ENCODE measurements around the gene SUMO3. TPM values are rescaled to one million over a fixed set of nuclear protein-coding genes. Genes with fewer than 3 reads are reported as not detected.

SUMO3 gene
- total RNA-seq, 2 donors from 2014 or later: 62.1 to 73.4 TPM

GRCh38 chr21:44800103-44800502, 17.8 kb downstream of the SUMO3 start:
- peak overlapping the region; percentile 97 for H3K4me3 Mint-ChIP-seq
- H3K36me3 Mint-ChIP-seq (ENCODE audit: low read depth): peaks cover 3% of the 10 kb centered on the region
- no peaks in the 10 kb centered on the region for H3K27me3 Mint-ChIP-seq
- H3K9me3 ChIP-seq (ENCODE audit: control insufficient read depth, low read length, poor library complexity, severe bottlenecking): no peaks in the 10 kb centered on the region
- ATAC-seq (no peak), DNase-seq (no peak)
- H3K27ac Mint-ChIP-seq: peak overlapping the region; percentile 87
- peaks cover 44% of the 10 kb centered on the region for H3K4me1 Mint-ChIP-seq

- Mint-ChIP-seq H3K36me3 (ENCODE audit: low read depth) (peaks cover 3% of the 10 kb centered on the region), H3K4me1 (peaks cover 44% of the 10 kb centered on the region), H3K27me3 (no peaks in the 10 kb centered on the region), H3K27ac (peak overlapping the region; percentile 87), H3K4me3 (peak overlapping the region; percentile 12)
- ATAC-seq (no peak), DNase-seq (no peak)
- no peaks in the 10 kb centered on the region for H3K9me3 ChIP-seq (ENCODE audit: control insufficient read depth, low read length, poor library complexity, severe bottlenecking)
These were observed 18.2 kb downstream of the SUMO3 start for GRCh38 chr21:44799646-44800045.

- no peak for DNase-seq
- no peak for ATAC-seq
- Mint-ChIP-seq H3K4me3 (no peak overlapping the region), H3K4me1 (peaks cover 48% of the 10 kb centered on the region), H3K27ac (no peak overlapping the region), H3K27me3 (no peaks in the 10 kb centered on the region), H3K36me3 (ENCODE audit: low read depth) (no peaks in the 10 kb centered on the region)
- H3K9me3 ChIP-seq (ENCODE audit: control insufficient read depth, low read length, poor library complexity, severe bottlenecking): no peaks in the 10 kb centered on the region
These were observed 20.1 kb downstream of the SUMO3 start for GRCh38 chr21:44797775-44798174.

- peaks cover 44% of the 10 kb centered on the region for H3K4me1 Mint-ChIP-seq
- peaks cover 5% of the 10 kb centered on the region for H3K36me3 Mint-ChIP-seq (ENCODE audit: low read depth)
- no peak overlapping the region for H3K4me3 Mint-ChIP-seq
- ATAC-seq: no peak
- no peaks in the 10 kb centered on the region for H3K9me3 ChIP-seq (ENCODE audit: control insufficient read depth, low read length, poor library complexity, severe bottlenecking)
- no peaks in the 10 kb centered on the region for H3K27me3 Mint-ChIP-seq
- no peak for DNase-seq
- H3K27ac Mint-ChIP-seq: no peak overlapping the region
These were observed 22.5 kb downstream of the SUMO3 start for GRCh38 chr21:44795342-44795741.

- no peak for ATAC-seq
These were observed 24.1 kb downstream of the SUMO3 start for GRCh38 chr21:44793592-44794374.

GRCh38 chr21:44792702-44793591, 24.9 kb downstream of the SUMO3 start:
- Mint-ChIP-seq H3K36me3 (ENCODE audit: low read depth) (peaks cover 5% of the 10 kb centered on the region), H3K27ac (peak overlapping the region; percentile 56), H3K27me3 (no peaks in the 10 kb centered on the region), H3K4me1 (peaks cover 37% of the 10 kb centered on the region), H3K4me3 (no peak overlapping the region)
- DNase-seq: peak; percentile 30 to 38 (median 30)
- peak; percentile 95 for ATAC-seq
- no peaks in the 10 kb centered on the region for H3K9me3 ChIP-seq (ENCODE audit: control insufficient read depth, low read length, poor library complexity, severe bottlenecking)

More at GRCh38 chr21:44793592-44794374, 24.1 kb downstream of the SUMO3 start:
- Mint-ChIP-seq H3K4me1 (peaks cover 40% of the 10 kb centered on the region), H3K36me3 (ENCODE audit: low read depth) (peaks cover 5% of the 10 kb centered on the region), H3K4me3 (no peak overlapping the region), H3K27me3 (no peaks in the 10 kb centered on the region), H3K27ac (no peak overlapping the region)
- DNase-seq: no peak
- H3K9me3 ChIP-seq (ENCODE audit: control insufficient read depth, low read length, poor library complexity, severe bottlenecking): no peaks in the 10 kb centered on the region

- Mint-ChIP-seq H3K4me3 (no peak overlapping the region), H3K36me3 (ENCODE audit: low read depth) (peaks cover 5% of the 10 kb centered on the region), H3K27ac (no peak overlapping the region), H3K4me1 (peaks cover 35% of the 10 kb centered on the region), H3K27me3 (no peaks in the 10 kb centered on the region)
- H3K9me3 ChIP-seq (ENCODE audit: control insufficient read depth, low read length, poor library complexity, severe bottlenecking): no peaks in the 10 kb centered on the region
- ATAC-seq (no peak), DNase-seq (no peak)
These were observed 25.9 kb downstream of the SUMO3 start for GRCh38 chr21:44791993-44792392.

GRCh38 chr21:44791246-44791645, 26.6 kb downstream of the SUMO3 start:
- no peak for ATAC-seq
- Mint-ChIP-seq H3K4me3 (no peak overlapping the region), H3K4me1 (peaks cover 31% of the 10 kb centered on the region), H3K27me3 (no peaks in the 10 kb centered on the region), H3K27ac (no peak overlapping the region), H3K36me3 (ENCODE audit: low read depth) (peaks cover 5% of the 10 kb centered on the region)
- no peak for DNase-seq
- H3K9me3 ChIP-seq (ENCODE audit: control insufficient read depth, low read length, poor library complexity, severe bottlenecking): no peaks in the 10 kb centered on the region

- no peak for DNase-seq
- no peak overlapping the region for H3K27ac Mint-ChIP-seq
- no peaks in the 10 kb centered on the region for H3K9me3 ChIP-seq (ENCODE audit: control insufficient read depth, low read length, poor library complexity, severe bottlenecking)
- H3K4me3 Mint-ChIP-seq: no peak overlapping the region
- ATAC-seq: no peak
- H3K4me1 Mint-ChIP-seq: peaks cover 28% of the 10 kb centered on the region
- no peaks in the 10 kb centered on the region for H3K27me3 Mint-ChIP-seq
- peaks cover 5% of the 10 kb centered on the region for H3K36me3 Mint-ChIP-seq (ENCODE audit: low read depth)
These were observed 27.5 kb downstream of the SUMO3 start for GRCh38 chr21:44790368-44790767.

GRCh38 chr21:44789880-44790279, 28.0 kb downstream of the SUMO3 start:
- Mint-ChIP-seq H3K4me3 (no peak overlapping the region), H3K27me3 (no peaks in the 10 kb centered on the region), H3K27ac (peak overlapping the region; percentile 11), H3K4me1 (peaks cover 28% of the 10 kb centered on the region), H3K36me3 (ENCODE audit: low read depth) (peaks cover 8% of the 10 kb centered on the region)
- no peaks in the 10 kb centered on the region for H3K9me3 ChIP-seq (ENCODE audit: control insufficient read depth, low read length, poor library complexity, severe bottlenecking)
- no peak for DNase-seq
- ATAC-seq: no peak

- H3K36me3 Mint-ChIP-seq (ENCODE audit: low read depth): peaks cover 12% of the 10 kb centered on the region
- H3K27ac Mint-ChIP-seq: no peak overlapping the region
- DNase-seq (no peak), ATAC-seq (no peak)
- no peaks in the 10 kb centered on the region for H3K27me3 Mint-ChIP-seq
- peaks cover 19% of the 10 kb centered on the region for H3K4me1 Mint-ChIP-seq
- H3K4me3 Mint-ChIP-seq: no peak overlapping the region
- H3K9me3 ChIP-seq (ENCODE audit: control insufficient read depth, low read length, poor library complexity, severe bottlenecking): no peaks in the 10 kb centered on the region
These were observed 32.1 kb downstream of the SUMO3 start for GRCh38 chr21:44785620-44786335.

- Mint-ChIP-seq H3K4me3 (no peak overlapping the region), H3K27me3 (no peaks in the 10 kb centered on the region), H3K4me1 (peaks cover 16% of the 10 kb centered on the region), H3K36me3 (ENCODE audit: low read depth) (peaks cover 10% of the 10 kb centered on the region), H3K27ac (no peak overlapping the region)
- no peaks in the 10 kb centered on the region for H3K9me3 ChIP-seq (ENCODE audit: control insufficient read depth, low read length, poor library complexity, severe bottlenecking)
- DNase-seq: no peak
- ATAC-seq: no peak
These were observed 33.1 kb downstream of the SUMO3 start for GRCh38 chr21:44784810-44785209.

Data from T-helper 17 cell (primary cell).